ENCODE measurements around the gene PDIA5.
"Not testable (repeated sequence)": the region's sequence is repeated elsewhere in the genome, so short reads cannot be mapped to it uniquely, and the experiment has no call there.

The PDIA5 gene

GRCh38 chr3:123148772-123149171 lies 81.9 kb downstream of the PDIA5 start:
- no peak for DNase-seq (ENCODE audit: extremely low read depth, insufficient read length)
- Histone ChIP-seq H3K27me3 (replicated peaks; ENCODE audit: control insufficient read depth, insufficient read depth, low read length) (no peaks in the 10 kb centered on the region), H3K36me3 (ENCODE audit: control insufficient read depth, insufficient read depth, low read length) (peaks cover 7% of the 10 kb centered on the region), H3K4me3 (replicated peaks; ENCODE audit: low read depth, low read length) (no peak overlapping the region)
- TF ChIP-seq CTCF (IDR thresholded peaks at IDR 0.05; ENCODE audit: insufficient read depth, low read length, poor library complexity, severe bottlenecking), result no peak

GRCh38 chr3:123149525-123149924 lies 82.7 kb downstream of the PDIA5 start:
- Histone ChIP-seq H3K4me3 (replicated peaks; ENCODE audit: low read depth, low read length) (no peak overlapping the region), H3K27me3 (replicated peaks; ENCODE audit: control insufficient read depth, insufficient read depth, low read length) (no peaks in the 10 kb centered on the region), H3K36me3 (ENCODE audit: control insufficient read depth, insufficient read depth, low read length) (peaks cover 11% of the 10 kb centered on the region)
- DNase-seq (ENCODE audit: extremely low read depth, insufficient read length), result no peak
- no peak for TF ChIP-seq CTCF (IDR thresholded peaks at IDR 0.05; ENCODE audit: insufficient read depth, low read length, poor library complexity, severe bottlenecking)

- Histone ChIP-seq H3K27me3 (replicated peaks; ENCODE audit: control insufficient read depth, insufficient read depth, low read length) (no peaks in the 10 kb centered on the region), H3K4me3 (replicated peaks; ENCODE audit: low read depth, low read length) (no peak overlapping the region), H3K36me3 (ENCODE audit: control insufficient read depth, insufficient read depth, low read length) (peaks cover 16% of the 10 kb centered on the region)
- DNase-seq (ENCODE audit: extremely low read depth, insufficient read length), result no peak
- no peak for TF ChIP-seq CTCF (IDR thresholded peaks at IDR 0.05; ENCODE audit: insufficient read depth, low read length, poor library complexity, severe bottlenecking)
These were observed 83.8 kb downstream of the PDIA5 start for GRCh38 chr3:123150449-123151215.

GRCh38 chr3:123151251-123151705 lies 84.5 kb downstream of the PDIA5 start:
- no peak overlapping the region for H3K4me3 ChIP-seq (replicated peaks; ENCODE audit: low read depth, low read length)
- peaks cover 20% of the 10 kb centered on the region for H3K36me3 ChIP-seq (ENCODE audit: control insufficient read depth, insufficient read depth, low read length)

GRCh38 chr3:123151853-123152420 lies 85.1 kb downstream of the PDIA5 start:
- DNase-seq (ENCODE audit: extremely low read depth, insufficient read length); H3K4me3 ChIP-seq (replicated peaks; ENCODE audit: low read depth, low read length); H3K27me3 ChIP-seq (replicated peaks; ENCODE audit: control insufficient read depth, insufficient read depth, low read length): not testable (repeated sequence)
- H3K36me3 ChIP-seq (ENCODE audit: control insufficient read depth, insufficient read depth, low read length), result peaks cover 23% of the 10 kb centered on the region

More at GRCh38 chr3:123151251-123151705, 84.5 kb downstream of the PDIA5 start:
- TF ChIP-seq CTCF (IDR thresholded peaks at IDR 0.05; ENCODE audit: insufficient read depth, low read length, poor library complexity, severe bottlenecking), result no peak
- no peak for DNase-seq (ENCODE audit: extremely low read depth, insufficient read length)
- H3K27me3 ChIP-seq (replicated peaks; ENCODE audit: control insufficient read depth, insufficient read depth, low read length), result no peaks in the 10 kb centered on the region

GRCh38 chr3:123152687-123153086 lies 85.9 kb downstream of the PDIA5 start:
- DNase-seq (ENCODE audit: extremely low read depth, insufficient read length), result no peak
- no peaks in the 10 kb centered on the region for H3K27me3 ChIP-seq (replicated peaks; ENCODE audit: control insufficient read depth, insufficient read depth, low read length)
- TF ChIP-seq CTCF (IDR thresholded peaks at IDR 0.05; ENCODE audit: insufficient read depth, low read length, poor library complexity, severe bottlenecking), result no peak
- peaks cover 23% of the 10 kb centered on the region for H3K36me3 ChIP-seq (ENCODE audit: control insufficient read depth, insufficient read depth, low read length)
- H3K4me3 ChIP-seq (replicated peaks; ENCODE audit: low read depth, low read length), result no peak overlapping the region

Measured in GM06990 (cell line).